ENCODE results near the gene KRT10. TPM values are rescaled to one million over a fixed set of nuclear protein-coding genes. Genes with fewer than 3 reads are reported as not detected.

Gene KRT10
- total RNA-seq, 1 experiment from 2014 or later: 28.4 TPM

DNA sequence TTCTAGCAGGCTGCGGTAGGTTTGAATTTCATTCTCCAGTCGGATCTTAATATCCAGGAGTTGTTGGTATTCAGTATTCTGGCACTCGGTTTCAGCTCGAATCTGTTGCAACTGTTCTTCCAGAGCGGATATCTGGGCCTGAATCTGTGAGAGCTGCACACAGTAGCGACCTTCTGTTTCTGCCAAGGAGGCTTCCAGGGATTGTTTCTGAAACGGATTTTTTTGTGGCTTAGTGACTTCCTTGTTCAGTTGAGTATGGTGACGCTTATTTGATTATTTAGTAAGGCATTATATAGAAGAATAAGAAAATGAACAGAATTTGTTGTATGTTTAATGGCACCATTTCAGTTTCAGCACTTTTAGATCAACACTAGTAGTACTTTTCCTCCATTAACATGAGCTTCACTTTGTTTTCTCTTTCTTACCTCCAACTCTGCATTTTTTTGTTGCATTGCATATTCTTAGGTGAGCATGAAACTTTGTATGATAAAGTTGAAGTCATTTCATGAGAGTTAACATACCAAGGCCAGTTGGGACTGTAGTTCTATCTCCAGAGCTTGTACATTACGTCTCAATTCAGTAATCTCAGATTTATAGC lies 2.8 kb downstream of the KRT10 start:
- Histone ChIP-seq H3K23ac (ENCODE audit: insufficient read length, low read depth, low read length) (no peak overlapping the region), H2BK12ac (ENCODE audit: insufficient read length, low read depth, low read length) (no peak overlapping the region), H3K4me2 (ENCODE audit: insufficient read depth, insufficient read length, low read length) (peak overlapping the region; percentile 47), H2AK5ac (ENCODE audit: insufficient read length, low read length) (no peak overlapping the region), H3K27me3 (ENCODE audit: insufficient read depth, low read length) (no peaks in the 10 kb centered on the region), H3K9ac (ENCODE audit: extremely low read depth, insufficient read length, low read length) (no peak overlapping the region), H4K8ac (replicated peaks; ENCODE audit: insufficient read length, low read depth, low read length) (no peak overlapping the region), H3K4me1 (ENCODE audit: insufficient read depth, low read length) (no peaks in the 10 kb centered on the region), H2BK15ac (ENCODE audit: low read depth, low read length) (no peak overlapping the region), H3K14ac (ENCODE audit: insufficient read depth, low read length) (no peak overlapping the region), H2AFZ (ENCODE audit: low read length) (peak overlapping the region; percentile 6), H3K79me1 (ENCODE audit: insufficient read depth, low read depth, low read length, poor library complexity, severe bottlenecking) (no peaks in the 10 kb centered on the region), H3K9me3 (ENCODE audit: control insufficient read depth, low read depth, low read length) (no peaks in the 10 kb centered on the region), H3K4ac (ENCODE audit: low read depth, low read length) (no peak overlapping the region), H3K56ac (ENCODE audit: insufficient read length, low read depth, low read length) (no peak overlapping the region), H4K5ac (ENCODE audit: insufficient read length, low read depth, low read length) (no peak overlapping the region), H3K23me2 (ENCODE audit: insufficient read length, low read depth, low read length, poor library complexity, severe bottlenecking) (peaks cover 3% of the 10 kb centered on the region), H3K27ac (ENCODE audit: insufficient read length, low read depth, low read length) (no peak overlapping the region), H4K91ac (ENCODE audit: insufficient read length, low read depth, low read length) (no peak overlapping the region), H4K20me1 (ENCODE audit: control insufficient read depth, insufficient read depth, insufficient read length) (no peaks in the 10 kb centered on the region), H3T11ph (ENCODE audit: low read length) (no peak overlapping the region), H3K18ac (ENCODE audit: insufficient read length, low read depth, low read length) (no peak overlapping the region), H2BK20ac (ENCODE audit: low read depth, low read length, poor library complexity, severe bottlenecking) (no peak overlapping the region), H3K79me2 (ENCODE audit: insufficient read depth, low read length) (no peaks in the 10 kb centered on the region), H2BK5ac (ENCODE audit: insufficient read length, low read length) (no peak overlapping the region), H2BK120ac (ENCODE audit: low read depth, low read length, poor library complexity, severe bottlenecking) (no peak overlapping the region)
- TF ChIP-seq, protein P1, sequence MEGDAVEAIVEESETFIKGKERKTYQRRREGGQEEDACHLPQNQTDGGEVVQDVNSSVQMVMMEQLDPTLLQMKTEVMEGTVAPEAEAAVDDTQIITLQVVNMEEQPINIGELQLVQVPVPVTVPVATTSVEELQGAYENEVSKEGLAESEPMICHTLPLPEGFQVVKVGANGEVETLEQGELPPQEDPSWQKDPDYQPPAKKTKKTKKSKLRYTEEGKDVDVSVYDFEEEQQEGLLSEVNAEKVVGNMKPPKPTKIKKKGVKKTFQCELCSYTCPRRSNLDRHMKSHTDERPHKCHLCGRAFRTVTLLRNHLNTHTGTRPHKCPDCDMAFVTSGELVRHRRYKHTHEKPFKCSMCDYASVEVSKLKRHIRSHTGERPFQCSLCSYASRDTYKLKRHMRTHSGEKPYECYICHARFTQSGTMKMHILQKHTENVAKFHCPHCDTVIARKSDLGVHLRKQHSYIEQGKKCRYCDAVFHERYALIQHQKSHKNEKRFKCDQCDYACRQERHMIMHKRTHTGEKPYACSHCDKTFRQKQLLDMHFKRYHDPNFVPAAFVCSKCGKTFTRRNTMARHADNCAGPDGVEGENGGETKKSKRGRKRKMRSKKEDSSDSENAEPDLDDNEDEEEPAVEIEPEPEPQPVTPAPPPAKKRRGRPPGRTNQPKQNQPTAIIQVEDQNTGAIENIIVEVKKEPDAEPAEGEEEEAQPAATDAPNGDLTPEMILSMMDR (conservative IDR thresholded peaks at IDR 0.05): no peak
- Mint-ChIP-seq H3K4me3 (peak overlapping the region; percentile 78 to 85), H3K27me3 (ENCODE audit: low read depth) (peaks cover 75% of the 10 kb centered on the region), H3K4me1 (peaks cover 0 to 8% of the 10 kb centered on the region in 2 experiments; a peak in 1 of 4 replicates), H3K27ac (peak overlapping the region in 2 of 3 experiments; percentile 88 to 90; a peak in 2 of 7 replicates), H3K36me3 (ENCODE audit: insufficient read depth in 1 of 3, low read depth in 3 of 3) (peaks cover 0 to 13% (median 10%) of the 10 kb centered on the region in 3 experiments; a peak in 5 of 7 replicates), H3K9me3 (no peaks in the 10 kb centered on the region)
- WGBS (ENCODE audit: extremely low coverage, insufficient read length, low lambda C conversion rate): no CpG with 5 or more reads among the region's 9 CpGs
- no peak for DNase-seq

Data from H9 (cell line).